Fibroblast of lung (primary cell): ENCODE measurements around the gene STK10.

Source experiments
- EZH2 ChIP-seq: IDR thresholded peaks from 2 replicates; pipeline ENCODE4 v1.5.1; 2012; ENCODE audit warnings: low read length, control low read depth, mild to moderate bottlenecking; ENCODE audit errors: missing control alignments
- TF ChIP-seq, protein P1 (sequence below), 2 donors: IDR thresholded peaks in 1 of 2; conservative IDR thresholded peaks in 1 of 2; 1 replicate in 1 of 2; 2 replicates in 1 of 2; pipeline ENCODE4 v1.5.1; 2011 to 2012; ENCODE audit warnings: low read length in 2 of 2, control low read depth in 1 of 2, inconsistent platforms in 1 of 2, low read depth in 1 of 2, mild to moderate bottlenecking in 1 of 2

DNA sequence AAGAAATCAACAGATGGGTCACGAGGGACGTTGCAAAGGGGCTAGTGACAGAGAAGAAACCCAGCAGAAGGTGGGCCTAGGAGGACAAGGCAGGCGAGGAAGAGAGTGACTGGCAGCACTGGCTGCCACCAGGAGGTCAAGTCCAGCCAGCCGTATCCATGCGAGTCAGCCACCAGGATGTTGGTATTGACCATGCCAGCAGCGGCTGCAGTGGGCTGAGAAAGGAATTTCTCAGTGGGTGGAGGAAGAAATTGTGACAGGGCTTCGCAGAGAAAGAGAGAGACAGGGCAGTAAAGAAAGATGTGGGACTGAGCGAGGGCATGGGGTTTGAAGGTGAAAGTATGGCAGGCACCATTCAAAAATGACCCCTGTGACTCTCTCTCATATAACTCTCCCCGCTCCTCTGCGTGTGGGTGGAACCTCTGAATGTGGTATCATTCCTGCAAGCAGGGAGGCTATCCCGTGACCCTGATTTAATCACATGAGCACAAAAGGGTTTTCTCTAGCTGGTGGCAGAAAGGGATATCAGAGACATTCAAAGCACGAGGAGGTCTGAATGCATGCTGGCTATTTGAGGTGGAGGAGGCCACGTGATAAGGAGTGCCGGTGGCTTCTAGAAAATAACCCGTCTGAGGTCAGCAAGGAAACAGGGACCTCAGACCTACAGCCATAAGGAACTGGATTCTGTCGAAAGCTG lies 136.2 kb downstream of the STK10 start:
- TF ChIP-seq, protein P1, sequence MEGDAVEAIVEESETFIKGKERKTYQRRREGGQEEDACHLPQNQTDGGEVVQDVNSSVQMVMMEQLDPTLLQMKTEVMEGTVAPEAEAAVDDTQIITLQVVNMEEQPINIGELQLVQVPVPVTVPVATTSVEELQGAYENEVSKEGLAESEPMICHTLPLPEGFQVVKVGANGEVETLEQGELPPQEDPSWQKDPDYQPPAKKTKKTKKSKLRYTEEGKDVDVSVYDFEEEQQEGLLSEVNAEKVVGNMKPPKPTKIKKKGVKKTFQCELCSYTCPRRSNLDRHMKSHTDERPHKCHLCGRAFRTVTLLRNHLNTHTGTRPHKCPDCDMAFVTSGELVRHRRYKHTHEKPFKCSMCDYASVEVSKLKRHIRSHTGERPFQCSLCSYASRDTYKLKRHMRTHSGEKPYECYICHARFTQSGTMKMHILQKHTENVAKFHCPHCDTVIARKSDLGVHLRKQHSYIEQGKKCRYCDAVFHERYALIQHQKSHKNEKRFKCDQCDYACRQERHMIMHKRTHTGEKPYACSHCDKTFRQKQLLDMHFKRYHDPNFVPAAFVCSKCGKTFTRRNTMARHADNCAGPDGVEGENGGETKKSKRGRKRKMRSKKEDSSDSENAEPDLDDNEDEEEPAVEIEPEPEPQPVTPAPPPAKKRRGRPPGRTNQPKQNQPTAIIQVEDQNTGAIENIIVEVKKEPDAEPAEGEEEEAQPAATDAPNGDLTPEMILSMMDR (conservative IDR thresholded peaks at IDR 0.05 in 1 of 2, IDR thresholded peaks at IDR 0.05 in 1 of 2; ENCODE audit: low read depth in 1 of 2, low read length in 2 of 2) = no peak
- no peak for TF ChIP-seq EZH2
